Colon (tissue), 2 donors: ENCODE results near the gene CSNK1G2.

Source experiments
- FAIRE-seq: peaks from 2 replicates; lab custom pipeline; 2012; peaks lifted over from hg19 to GRCh38; lab: Jason Lieb, UNC
- donor health status: control.
- donor health status: control.

CSNK1G2 gene

GRCh38 chr19:2018752-2019151 lies 77.8 kb downstream of the CSNK1G2 start:
- no peak for FAIRE-seq

- no peak for FAIRE-seq
These were observed 80.6 kb downstream of the CSNK1G2 start for GRCh38 chr19:2021453-2022140.

- no peak for FAIRE-seq
These were observed 81.3 kb downstream of the CSNK1G2 start for GRCh38 chr19:2022289-2022688.

- no peak for FAIRE-seq
These were observed 85.8 kb downstream of the CSNK1G2 start for GRCh38 chr19:2026770-2027169.

GRCh38 chr19:2027361-2027760 lies 86.4 kb downstream of the CSNK1G2 start:
- no peak for FAIRE-seq
